Astrocyte (in vitro differentiated cells and primary cell): Measurements from ENCODE around the gene FGFBP1.

Experiments used
- EZH2 ChIP-seq: IDR thresholded peaks from 2 replicates; pipeline ENCODE4 v1.6.1; 2012; ENCODE audit warnings: mild to moderate bottlenecking, low read length, inconsistent platforms; ENCODE audit not compliant: insufficient read depth
- TF ChIP-seq, protein P1 (sequence below): IDR thresholded peaks from 2 replicates; pipeline ENCODE4 v1.5.1; 2011; ENCODE audit warnings: low read depth, mild to moderate bottlenecking, inconsistent platforms, low read length, moderate library complexity; ENCODE audit not compliant: insufficient read depth

DNA sequence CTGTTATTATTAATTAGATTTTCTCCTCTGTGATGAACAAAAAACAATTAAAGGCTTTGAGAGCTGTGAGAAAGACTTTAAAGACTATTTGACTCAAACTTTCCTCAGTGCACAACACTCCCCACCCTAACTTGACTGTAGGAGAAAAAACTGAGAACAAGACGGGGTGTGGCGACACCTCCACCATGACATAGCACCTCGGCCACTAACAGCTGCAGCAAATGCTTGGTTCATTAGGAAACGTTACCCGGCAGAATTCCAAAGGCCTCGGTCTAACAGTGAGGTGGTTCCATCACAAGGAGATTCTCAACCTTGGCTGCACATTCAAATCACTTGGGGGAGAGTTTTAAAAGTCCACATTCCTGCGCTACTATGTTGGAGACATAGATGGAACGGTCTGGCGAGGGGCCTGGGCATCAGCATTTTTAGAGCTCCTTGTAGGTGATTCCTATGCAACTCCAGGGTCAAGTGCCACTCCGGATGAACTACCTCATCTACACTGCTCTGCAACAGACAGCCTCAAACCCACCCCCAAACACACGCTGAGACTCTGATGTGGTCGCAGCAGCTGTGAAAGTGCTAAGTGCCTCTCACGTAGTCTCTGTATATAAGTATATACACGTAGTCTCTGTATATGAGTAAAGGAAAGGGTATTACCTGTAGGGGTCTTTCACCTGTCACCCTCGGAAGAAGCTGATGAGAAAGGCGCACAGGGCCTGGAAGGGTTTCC, 23.4 kb upstream of the FGFBP1 start:
- TF ChIP-seq, protein P1, sequence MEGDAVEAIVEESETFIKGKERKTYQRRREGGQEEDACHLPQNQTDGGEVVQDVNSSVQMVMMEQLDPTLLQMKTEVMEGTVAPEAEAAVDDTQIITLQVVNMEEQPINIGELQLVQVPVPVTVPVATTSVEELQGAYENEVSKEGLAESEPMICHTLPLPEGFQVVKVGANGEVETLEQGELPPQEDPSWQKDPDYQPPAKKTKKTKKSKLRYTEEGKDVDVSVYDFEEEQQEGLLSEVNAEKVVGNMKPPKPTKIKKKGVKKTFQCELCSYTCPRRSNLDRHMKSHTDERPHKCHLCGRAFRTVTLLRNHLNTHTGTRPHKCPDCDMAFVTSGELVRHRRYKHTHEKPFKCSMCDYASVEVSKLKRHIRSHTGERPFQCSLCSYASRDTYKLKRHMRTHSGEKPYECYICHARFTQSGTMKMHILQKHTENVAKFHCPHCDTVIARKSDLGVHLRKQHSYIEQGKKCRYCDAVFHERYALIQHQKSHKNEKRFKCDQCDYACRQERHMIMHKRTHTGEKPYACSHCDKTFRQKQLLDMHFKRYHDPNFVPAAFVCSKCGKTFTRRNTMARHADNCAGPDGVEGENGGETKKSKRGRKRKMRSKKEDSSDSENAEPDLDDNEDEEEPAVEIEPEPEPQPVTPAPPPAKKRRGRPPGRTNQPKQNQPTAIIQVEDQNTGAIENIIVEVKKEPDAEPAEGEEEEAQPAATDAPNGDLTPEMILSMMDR: no peak
- no peak for TF ChIP-seq EZH2
